ENCODE measurements around the gene GNAI1.

GNAI1 gene

GRCh38 chr7:80272560-80273239 lies 138.1 kb downstream of the GNAI1 start:
- no peaks in the 10 kb centered on the region for H3K36me3 ChIP-seq

GRCh38 chr7:80273327-80273726 lies 138.7 kb downstream of the GNAI1 start:
- Histone ChIP-seq H3K4me3 (ENCODE audit: low read depth, low read length) (no peak overlapping the region), H3K27ac (no peak overlapping the region), H3K36me3 (no peaks in the 10 kb centered on the region), H3K27me3 (ENCODE audit: insufficient read depth, low read depth, severe bottlenecking) (no peaks in the 10 kb centered on the region), H3K9me3 (ENCODE audit: severe bottlenecking) (no peaks in the 10 kb centered on the region)
- no peak for DNase-seq
- TF ChIP-seq, protein P1, sequence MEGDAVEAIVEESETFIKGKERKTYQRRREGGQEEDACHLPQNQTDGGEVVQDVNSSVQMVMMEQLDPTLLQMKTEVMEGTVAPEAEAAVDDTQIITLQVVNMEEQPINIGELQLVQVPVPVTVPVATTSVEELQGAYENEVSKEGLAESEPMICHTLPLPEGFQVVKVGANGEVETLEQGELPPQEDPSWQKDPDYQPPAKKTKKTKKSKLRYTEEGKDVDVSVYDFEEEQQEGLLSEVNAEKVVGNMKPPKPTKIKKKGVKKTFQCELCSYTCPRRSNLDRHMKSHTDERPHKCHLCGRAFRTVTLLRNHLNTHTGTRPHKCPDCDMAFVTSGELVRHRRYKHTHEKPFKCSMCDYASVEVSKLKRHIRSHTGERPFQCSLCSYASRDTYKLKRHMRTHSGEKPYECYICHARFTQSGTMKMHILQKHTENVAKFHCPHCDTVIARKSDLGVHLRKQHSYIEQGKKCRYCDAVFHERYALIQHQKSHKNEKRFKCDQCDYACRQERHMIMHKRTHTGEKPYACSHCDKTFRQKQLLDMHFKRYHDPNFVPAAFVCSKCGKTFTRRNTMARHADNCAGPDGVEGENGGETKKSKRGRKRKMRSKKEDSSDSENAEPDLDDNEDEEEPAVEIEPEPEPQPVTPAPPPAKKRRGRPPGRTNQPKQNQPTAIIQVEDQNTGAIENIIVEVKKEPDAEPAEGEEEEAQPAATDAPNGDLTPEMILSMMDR (IDR thresholded peaks at IDR 0.05; ENCODE audit: low read depth, low read length) = no peak

More at GRCh38 chr7:80272560-80273239, 138.1 kb downstream of the GNAI1 start:
- H3K27ac ChIP-seq = no peak overlapping the region
- no peaks in the 10 kb centered on the region for H3K27me3 ChIP-seq (ENCODE audit: insufficient read depth, low read depth, severe bottlenecking)
- no peak for DNase-seq
- no peak overlapping the region for H3K4me3 ChIP-seq (ENCODE audit: low read depth, low read length)
- TF ChIP-seq, protein P1 (IDR thresholded peaks at IDR 0.05; ENCODE audit: low read depth, low read length) = no peak
- H3K9me3 ChIP-seq (ENCODE audit: severe bottlenecking) = no peaks in the 10 kb centered on the region

DNA sequence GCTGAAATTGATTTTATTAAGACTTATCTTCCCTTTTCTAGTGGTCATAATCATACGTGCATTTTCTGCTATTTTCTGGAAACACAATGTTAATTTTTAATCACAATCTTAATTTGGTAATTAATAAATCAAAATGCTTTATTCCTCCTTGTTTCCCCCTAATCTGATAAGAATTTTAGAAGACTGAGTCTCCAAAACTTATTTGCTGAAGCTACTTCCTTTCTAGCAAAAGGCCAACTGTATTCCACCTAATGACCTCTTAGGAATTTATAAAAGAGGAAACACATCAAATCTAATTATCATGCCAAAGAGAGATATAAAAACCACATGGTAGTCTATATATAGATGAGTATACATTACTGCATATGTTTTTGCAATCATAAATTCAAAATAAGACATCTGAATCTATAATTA lies 140.6 kb downstream of the GNAI1 start:
- Histone ChIP-seq H3K9me3 (ENCODE audit: severe bottlenecking) (no peaks in the 10 kb centered on the region), H3K27me3 (ENCODE audit: insufficient read depth, low read depth, severe bottlenecking) (no peaks in the 10 kb centered on the region), H3K4me3 (ENCODE audit: low read depth, low read length) (no peak overlapping the region), H3K36me3 (no peaks in the 10 kb centered on the region), H3K27ac (no peak overlapping the region)
- TF ChIP-seq, protein P1 (IDR thresholded peaks at IDR 0.05; ENCODE audit: low read depth, low read length) = no peak
- no peak for DNase-seq

Measured in WERI-Rb-1 (cell line).